BJ (cell line): Measurements from ENCODE around the gene UBAC1. TPM values are rescaled to one million over a fixed set of nuclear protein-coding genes. Genes with fewer than 3 reads are reported as not detected.
"Not testable (repeated sequence)": the region's sequence is repeated elsewhere in the genome, so short reads cannot be mapped to it uniquely, and the experiment has no call there.

ENCODE experiments used
- CTCF ChIA-PET: fragments of 350-600 bp; formaldehyde crosslinking; extraction: SDS; loops from one replicate; lab custom pipeline; 2021; ENCODE audit warnings: antibody characterized with exemption, inconsistent platforms; lab: Yijun Ruan, JAX
- POLR2A ChIA-PET: fragments of 300-600 bp; sonication (Branson Sonifier 250); formaldehyde crosslinking; extraction: SDS; loops from one replicate; lab custom pipeline; 2021; ENCODE audit warnings: antibody characterized with exemption; lab: Charles Lee
- DNase-seq: peaks from one replicate; pipeline ENCODE4 v3.0.0-alpha.2; 2011; ENCODE audit warnings: low read depth
- H3K27me3 ChIP-seq: 2 replicates; pipeline ENCODE4 v1.6.0; 2011; ENCODE audit warnings: low read length; ENCODE audit not compliant: control insufficient read depth, insufficient read depth
- H3K36me3 ChIP-seq: 2 replicates; pipeline ENCODE4 v1.5.1; 2011; ENCODE audit warnings: low read length; ENCODE audit not compliant: control insufficient read depth, insufficient read depth
- H3K4me3 ChIP-seq: 2 replicates; pipeline ENCODE4 v1.5.1; 2011; ENCODE audit warnings: low read depth, mild to moderate bottlenecking, control low read depth, low read length
- CTCF ChIP-seq: IDR thresholded peaks from 2 replicates; pipeline ENCODE4 v1.5.1; 2011; ENCODE audit warnings: low read depth, mild to moderate bottlenecking, control low read depth, inconsistent platforms, low read length, moderate library complexity; ENCODE audit not compliant: insufficient read depth
- polyA plus RNA-seq: library from polyadenylated mRNA; depleted of rRNA; stranded (reverse); fragments of >200 nt; gene quantifications from 2 replicates; pipeline ENCODE4 v1.2.3, GENCODE V29; 2011

Gene UBAC1
- polyA plus RNA-seq, 1 experiment: 50.2 TPM

- Histone ChIP-seq H3K27me3 (no peaks in the 10 kb centered on the region), H3K36me3 (peaks cover 12% of the 10 kb centered on the region), H3K4me3 (no peak overlapping the region)
- ChIA-PET CTCF (interaction anchor here (0.7 to 1.7 kb wide), 3 partner anchors 12 to 166 kb away, joined by 3 to 4 read pairs (median 3); no protein-coding TSS in a partner anchor), POLR2A (no interaction called here)
- TF ChIP-seq CTCF: no peak
- no peak for DNase-seq
Observed at GRCh38 chr9:135955934-135956801, 5.0 kb downstream of the UBAC1 start.

- peaks cover 14% of the 10 kb centered on the region for H3K36me3 ChIP-seq
- DNase-seq: no peak
- H3K27me3 ChIP-seq: no peaks in the 10 kb centered on the region
- H3K4me3 ChIP-seq: no peak overlapping the region
- TF ChIP-seq CTCF: no peak
- ChIA-PET CTCF (interaction anchor here (2.7 kb wide), 1 partner anchor 15 kb away, joined by 6 read pairs; no protein-coding TSS in a partner anchor), POLR2A (no interaction called here)
Observed at GRCh38 chr9:135952664-135953206, 8.4 kb downstream of the UBAC1 start.

GRCh38 chr9:135951889-135952663, 9.1 kb downstream of the UBAC1 start:
- POLR2A ChIA-PET: no interaction called here
- Histone ChIP-seq H3K36me3 (peaks cover 17% of the 10 kb centered on the region), H3K27me3 (no peaks in the 10 kb centered on the region), H3K4me3 (no peak overlapping the region)
- no peak for TF ChIP-seq CTCF
- CTCF ChIA-PET: interaction anchor here (2.4 to 2.7 kb wide), 2 partner anchors 8 to 16 kb away, joined by 6 to 11 read pairs; partner anchors contain the start of gene UBAC1
- DNase-seq: no peak

- H3K27me3 ChIP-seq, POLR2A ChIA-PET, H3K4me3 ChIP-seq, DNase-seq: not testable (repeated sequence)
- H3K36me3 ChIP-seq: peaks cover 23% of the 10 kb centered on the region
- CTCF ChIA-PET: interaction anchor here (2.4 kb wide), 1 partner anchor 9 kb away, joined by 11 read pairs; the partner anchor contains the start of gene UBAC1
Observed at GRCh38 chr9:135951310-135951709, 9.9 kb downstream of the UBAC1 start.

- CTCF ChIA-PET: interaction anchor here (2.4 kb wide), 1 partner anchor 9 kb away, joined by 11 read pairs; the partner anchor contains the start of gene UBAC1
Observed at GRCh38 chr9:135950841-135951240, 10.3 kb downstream of the UBAC1 start.

More at GRCh38 chr9:135950841-135951240, 10.3 kb downstream of the UBAC1 start:
- peaks cover 27% of the 10 kb centered on the region for H3K36me3 ChIP-seq
- H3K27me3 ChIP-seq, POLR2A ChIA-PET, H3K4me3 ChIP-seq, DNase-seq: not testable (repeated sequence)
